KMS-11 (cell line): ENCODE results near the gene SULT4A1.

ENCODE experiments used
- H2AFZ ChIP-seq: fragments of 200-600 bp; sonication (generic); 2 replicates; pipeline ENCODE4 v1.6.1; 2016; ENCODE audit warnings: antibody characterized with exemption, mixed run types, low read depth
- H3K27ac ChIP-seq: fragments of 200-600 bp; sonication (generic); 2 replicates; pipeline ENCODE4 v1.6.1; 2016; ENCODE audit warnings: mild to moderate bottlenecking, mixed run types
- H3K27me3 ChIP-seq: fragments of 200-600 bp; sonication (generic); 2 replicates; pipeline ENCODE4 v1.6.1; 2017; ENCODE audit warnings: mild to moderate bottlenecking, low read depth, mixed run types, moderate library complexity; ENCODE audit not compliant: insufficient read depth
- H3K36me3 ChIP-seq: fragments of 200-600 bp; sonication (generic); 2 replicates; pipeline ENCODE4 v1.6.1; 2017; ENCODE audit warnings: mild to moderate bottlenecking, mixed run types; ENCODE audit not compliant: insufficient read depth
- H3K4me1 ChIP-seq: fragments of 200-600 bp; sonication (generic); 2 replicates; pipeline ENCODE4 v1.6.1; 2016; ENCODE audit warnings: mild to moderate bottlenecking, low read depth, mixed run types; ENCODE audit not compliant: poor library complexity, severe bottlenecking
- H3K4me2 ChIP-seq: fragments of 200-600 bp; sonication (generic); 2 replicates; pipeline ENCODE4 v1.7.0; 2016; ENCODE audit warnings: mild to moderate bottlenecking, mixed run types
- H3K4me3 ChIP-seq: fragments of 200-600 bp; sonication (generic); IDR thresholded peaks from 2 replicates; pipeline ENCODE4 v1.6.1; 2017; ENCODE audit warnings: low read depth, low read length, mixed read lengths; ENCODE audit not compliant: insufficient read depth
- H3K79me2 ChIP-seq: fragments of 200-600 bp; sonication (generic); 2 replicates; pipeline ENCODE4 v1.6.1; 2016; ENCODE audit warnings: low read depth, mixed run types; ENCODE audit not compliant: insufficient read depth
- H3K9ac ChIP-seq: fragments of 200-600 bp; sonication (generic); 2 replicates; pipeline ENCODE4 v1.6.1; 2016; ENCODE audit warnings: mild to moderate bottlenecking, mixed run types
- H4K20me1 ChIP-seq: fragments of 200-600 bp; sonication (generic); 2 replicates; pipeline ENCODE4 v1.6.1; 2016; ENCODE audit warnings: mild to moderate bottlenecking, mixed run types; ENCODE audit not compliant: insufficient read depth
- CTCF ChIP-seq: fragments of 200-600 bp; sonication (generic); conservative IDR thresholded peaks from 2 replicates; pipeline ENCODE4 v1.6.1; 2017; ENCODE audit warnings: low read depth, mild to moderate bottlenecking, antibody characterized with exemption, low read length, moderate library complexity, mixed read lengths

Gene SULT4A1

GRCh38 chr22:43777286-43777685 is 85.0 kb downstream of the SULT4A1 start:
- Histone ChIP-seq H3K4me2 (no peak overlapping the region), H4K20me1 (no peaks in the 10 kb centered on the region), H3K9ac (no peak overlapping the region), H3K36me3 (no peaks in the 10 kb centered on the region), H3K27me3 (no peaks in the 10 kb centered on the region), H3K4me3 (no peak overlapping the region), H3K79me2 (no peaks in the 10 kb centered on the region), H2AFZ (no peak overlapping the region), H3K4me1 (no peaks in the 10 kb centered on the region), H3K27ac (no peak overlapping the region)
- TF ChIP-seq CTCF = no peak

DNA sequence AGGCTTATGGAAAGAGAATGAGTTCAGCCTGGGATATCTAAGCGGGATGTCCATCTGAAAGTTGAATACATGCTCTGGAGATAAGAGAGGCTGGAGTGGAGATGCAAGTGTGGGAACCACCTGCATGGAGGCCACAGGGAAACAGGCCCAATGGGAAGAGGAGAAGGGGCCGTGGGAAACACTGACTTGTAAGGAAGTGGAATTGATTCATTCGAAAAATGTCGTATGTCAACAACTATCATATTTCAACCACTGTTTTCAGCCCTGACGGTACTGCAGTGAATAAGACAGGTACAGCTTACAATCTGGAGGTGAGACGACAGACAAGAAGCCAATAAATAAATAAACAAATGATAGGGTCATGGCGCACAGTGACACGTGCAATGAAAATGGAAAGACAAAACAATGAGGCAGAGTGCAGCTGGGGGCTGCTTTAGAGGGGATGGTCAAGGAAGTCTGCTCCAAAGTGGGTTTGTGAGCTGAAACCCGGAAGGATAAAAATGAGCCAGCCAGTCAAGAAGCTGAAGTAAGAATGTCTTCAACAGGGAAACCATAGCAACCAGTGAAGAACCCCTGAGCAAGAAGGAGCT is 86.1 kb downstream of the SULT4A1 start:
- Histone ChIP-seq H3K4me2 (no peak overlapping the region), H3K9ac (no peak overlapping the region)

More for the DNA sequence above, 86.1 kb downstream of the SULT4A1 start:
- no peaks in the 10 kb centered on the region for H3K4me1 ChIP-seq
- TF ChIP-seq CTCF = no peak
- H4K20me1 ChIP-seq = no peaks in the 10 kb centered on the region
- H3K79me2 ChIP-seq = no peaks in the 10 kb centered on the region
- no peak overlapping the region for H2AFZ ChIP-seq
- no peak overlapping the region for H3K27ac ChIP-seq
- no peak overlapping the region for H3K4me3 ChIP-seq
- no peaks in the 10 kb centered on the region for H3K36me3 ChIP-seq
- no peaks in the 10 kb centered on the region for H3K27me3 ChIP-seq
